Adrenal gland (tissue), 5 donors: Measurements from ENCODE around the gene RHOC.

Experiments used
- CTCF ChIP-seq, 6 experiments: fragments of 450-650 bp in 4 of 6; fragments of 200-600 bp in 2 of 6; sonication (generic) in 1 of 6; IDR thresholded peaks; 1 replicate in 5 of 6; 2 replicates in 1 of 6; pipeline versions ENCODE4 v1.5.1 to v1.8.0; 2016 to 2021; ENCODE audit warnings: antibody characterized with exemption in 6 of 6, mild to moderate bottlenecking in 2 of 6, moderate library complexity in 1 of 6
- POLR2A ChIP-seq, 2 donors: fragments of 450-650 bp; IDR thresholded peaks; one replicate each; pipeline ENCODE4 v1.6.1; 2017; ENCODE audit warnings: antibody characterized with exemption in 2 of 2, mild to moderate bottlenecking in 2 of 2, moderate library complexity in 1 of 2
- donor health status: DM: no; HTN: no; CAD: no.

DNA sequence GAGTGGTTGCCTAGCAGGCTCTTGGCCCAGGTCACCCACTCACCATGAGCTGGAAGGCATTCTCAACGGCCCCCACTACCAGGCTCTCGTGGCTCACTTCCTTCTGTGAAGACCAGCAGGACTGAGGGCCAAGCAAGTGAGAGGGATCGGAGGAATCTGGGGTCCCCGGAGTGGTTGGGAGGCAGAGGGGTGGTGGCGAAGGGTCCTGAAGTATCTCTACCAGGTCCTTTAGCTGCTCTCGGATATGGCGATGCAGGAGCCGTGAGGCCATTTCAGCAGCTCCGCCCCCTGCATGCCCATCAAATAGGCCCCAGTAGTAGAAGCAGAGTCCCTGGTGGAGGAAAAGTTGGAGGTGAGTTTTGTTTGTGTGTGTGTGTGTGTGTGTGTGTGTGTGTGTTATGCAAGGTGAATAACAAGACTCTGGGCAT, 5.8 kb upstream of the RHOC start:
- TF ChIP-seq CTCF (IDR thresholded peaks at IDR 0.05) (no peak), POLR2A (IDR thresholded peaks at IDR 0.05) (no peak)
